GM18520 (cell line): ENCODE data around the gene ZBTB7C.

Experiments used
- ATAC-seq: cut with Tn5 transposase; IDR thresholded peaks from one replicate; pipeline ENCODE4 v1.9.1; 2021; ENCODE audit not compliant: unreplicated experiment

The ZBTB7C gene

GRCh38 chr18:48173557-48173956 is 235.6 kb downstream of the ZBTB7C start:
- ATAC-seq = no peak

- no peak for ATAC-seq
Measured at GRCh38 chr18:48172226-48173006, 236.8 kb downstream of the ZBTB7C start.

GRCh38 chr18:48171490-48172188 is 237.5 kb downstream of the ZBTB7C start:
- no peak for ATAC-seq

GRCh38 chr18:48170651-48171050 is 238.5 kb downstream of the ZBTB7C start:
- ATAC-seq = no peak

- no peak for ATAC-seq
Measured at GRCh38 chr18:48168861-48169260, 240.3 kb downstream of the ZBTB7C start.

GRCh38 chr18:48167897-48168253 is 241.3 kb downstream of the ZBTB7C start:
- ATAC-seq = no peak

- no peak for ATAC-seq
Measured at GRCh38 chr18:48166336-48166875, 242.8 kb downstream of the ZBTB7C start.

GRCh38 chr18:48165111-48165866 is 243.9 kb downstream of the ZBTB7C start:
- no peak for ATAC-seq

GRCh38 chr18:48164701-48165100 is 244.5 kb downstream of the ZBTB7C start:
- no peak for ATAC-seq

- no peak for ATAC-seq
Measured at GRCh38 chr18:48164116-48164515, 245.1 kb downstream of the ZBTB7C start.

- no peak for ATAC-seq
Measured at GRCh38 chr18:48163738-48164115, 245.5 kb downstream of the ZBTB7C start.

- ATAC-seq = no peak
Measured at GRCh38 chr18:48162956-48163737, 246.0 kb downstream of the ZBTB7C start.

GRCh38 chr18:48161911-48162698 is 247.1 kb downstream of the ZBTB7C start:
- ATAC-seq = no peak

GRCh38 chr18:48161191-48161910 is 247.8 kb downstream of the ZBTB7C start:
- ATAC-seq = no peak

GRCh38 chr18:48160622-48161021 is 248.6 kb downstream of the ZBTB7C start:
- ATAC-seq = no peak

- ATAC-seq = no peak
Measured at GRCh38 chr18:48159816-48160215, 249.4 kb downstream of the ZBTB7C start.

- no peak for ATAC-seq
Measured at GRCh38 chr18:48158721-48159120, 250.5 kb downstream of the ZBTB7C start.

GRCh38 chr18:48157956-48158355 is 251.2 kb downstream of the ZBTB7C start:
- no peak for ATAC-seq

- ATAC-seq = no peak
Measured at GRCh38 chr18:48155856-48156255, 253.3 kb downstream of the ZBTB7C start.
